ENCODE measurements around the gene PRKN.

Gene PRKN

DNA sequence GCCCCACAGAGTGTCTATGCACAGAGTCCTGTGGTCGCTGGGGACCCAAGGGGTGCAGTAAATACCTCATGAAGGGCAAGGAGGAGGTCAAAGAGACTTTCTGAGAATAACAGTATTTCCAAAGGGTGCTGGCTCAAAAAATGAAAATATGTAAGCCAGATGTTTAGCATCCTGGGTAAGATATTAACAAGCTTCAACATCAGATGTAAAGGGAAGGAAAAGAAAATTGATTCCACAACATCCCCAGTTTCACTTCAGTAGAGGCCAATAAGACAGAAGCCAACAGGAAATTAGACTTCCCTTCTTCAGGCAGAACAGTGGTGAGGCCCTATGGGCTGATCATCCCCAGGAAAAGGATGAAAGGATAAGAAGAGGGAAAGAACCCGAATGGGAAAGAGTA is 434.7 kb downstream of the PRKN start:
- no peaks in the 10 kb centered on the region for H3K9me3 ChIP-seq (ENCODE audit: control insufficient read depth in 1 of 2, low read length in 2 of 2)
- H3K4me3 ChIP-seq (ENCODE audit: low read depth in 1 of 2, low read length in 2 of 2), result no peak overlapping the region
- peaks cover 0 to 12% of the 10 kb centered on the region in 2 donors for H3K4me1 ChIP-seq (ENCODE audit: control insufficient read depth in 1 of 2, insufficient read depth in 2 of 2, low read length in 2 of 2)
- H3K27ac ChIP-seq (ENCODE audit: low read length), result no peak overlapping the region
- H3K27me3 ChIP-seq (ENCODE audit: low read depth, low read length), result no peaks in the 10 kb centered on the region
- H3K36me3 ChIP-seq (ENCODE audit: control insufficient read depth in 1 of 2, insufficient read depth in 2 of 2, low read length in 2 of 2), result no peaks in the 10 kb centered on the region

DNA sequence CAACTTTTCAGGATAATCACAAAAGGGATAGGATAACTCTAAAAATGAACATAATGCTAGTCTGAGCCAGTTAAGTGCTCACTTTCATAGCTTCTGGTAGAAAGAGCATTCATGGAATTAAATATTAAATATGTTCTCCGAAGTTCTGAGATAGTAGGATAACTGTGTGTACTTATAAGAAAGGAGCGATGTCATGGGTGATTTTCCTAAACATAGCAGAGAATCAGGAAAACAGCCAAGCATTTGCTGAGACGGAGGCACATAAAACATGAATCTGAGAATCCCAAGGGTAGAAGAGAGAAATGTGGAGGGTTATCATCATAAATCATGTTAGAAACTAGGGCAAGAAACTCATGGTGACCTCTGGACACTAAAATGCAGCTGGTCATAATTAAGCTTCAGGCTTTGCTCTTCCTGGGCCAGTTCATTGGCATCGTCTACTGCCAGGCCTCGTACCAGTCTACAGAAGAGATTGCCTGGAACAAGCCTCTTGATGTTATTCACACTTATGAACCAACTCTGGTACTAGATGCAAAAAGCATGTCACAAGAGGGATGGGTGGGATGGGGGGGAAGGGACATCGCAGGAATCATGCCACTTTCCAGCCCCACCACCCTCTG is 436.6 kb downstream of the PRKN start:
- Histone ChIP-seq H3K36me3 (ENCODE audit: control insufficient read depth in 1 of 2, insufficient read depth in 2 of 2, low read length in 2 of 2) (no peaks in the 10 kb centered on the region), H3K27ac (ENCODE audit: low read length) (no peak overlapping the region)

DNA sequence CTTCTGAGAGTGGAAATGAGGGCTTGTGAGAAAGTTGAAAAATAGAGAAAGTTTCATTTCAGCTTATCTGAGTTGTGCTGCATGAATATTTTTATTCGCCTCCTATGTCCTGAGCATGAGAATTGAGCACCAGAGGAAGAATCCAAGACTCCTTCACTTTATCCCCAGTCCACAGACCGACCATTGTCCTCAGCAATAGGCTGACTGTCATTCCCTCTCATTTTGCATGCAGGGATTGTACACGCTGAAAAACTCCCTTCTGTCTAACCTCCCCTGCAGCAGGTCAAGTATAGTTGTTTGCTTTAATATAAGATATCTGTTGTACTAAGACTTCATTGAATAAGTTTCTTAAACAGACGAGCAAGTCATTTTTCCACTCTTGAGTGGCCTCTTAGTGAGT is 437.6 kb downstream of the PRKN start:
- Histone ChIP-seq H3K4me1 (ENCODE audit: control insufficient read depth in 1 of 2, insufficient read depth in 2 of 2, low read length in 2 of 2) (peaks cover 0 to 12% of the 10 kb centered on the region in 2 donors), H3K36me3 (ENCODE audit: control insufficient read depth in 1 of 2, insufficient read depth in 2 of 2, low read length in 2 of 2) (no peaks in the 10 kb centered on the region), H3K4me3 (ENCODE audit: low read depth in 1 of 2, low read length in 2 of 2) (no peak overlapping the region), H3K27me3 (ENCODE audit: low read depth, low read length) (no peaks in the 10 kb centered on the region), H3K27ac (ENCODE audit: low read length) (no peak overlapping the region), H3K9me3 (ENCODE audit: control insufficient read depth in 1 of 2, low read length in 2 of 2) (no peaks in the 10 kb centered on the region)

More for the DNA sequence above, 436.6 kb downstream of the PRKN start:
- no peak overlapping the region for H3K4me3 ChIP-seq (ENCODE audit: low read depth in 1 of 2, low read length in 2 of 2)
- peaks cover 0 to 12% of the 10 kb centered on the region in 2 donors for H3K4me1 ChIP-seq (ENCODE audit: control insufficient read depth in 1 of 2, insufficient read depth in 2 of 2, low read length in 2 of 2)
- no peaks in the 10 kb centered on the region for H3K27me3 ChIP-seq (ENCODE audit: low read depth, low read length)
- H3K9me3 ChIP-seq (ENCODE audit: control insufficient read depth in 1 of 2, low read length in 2 of 2), result no peaks in the 10 kb centered on the region

DNA sequence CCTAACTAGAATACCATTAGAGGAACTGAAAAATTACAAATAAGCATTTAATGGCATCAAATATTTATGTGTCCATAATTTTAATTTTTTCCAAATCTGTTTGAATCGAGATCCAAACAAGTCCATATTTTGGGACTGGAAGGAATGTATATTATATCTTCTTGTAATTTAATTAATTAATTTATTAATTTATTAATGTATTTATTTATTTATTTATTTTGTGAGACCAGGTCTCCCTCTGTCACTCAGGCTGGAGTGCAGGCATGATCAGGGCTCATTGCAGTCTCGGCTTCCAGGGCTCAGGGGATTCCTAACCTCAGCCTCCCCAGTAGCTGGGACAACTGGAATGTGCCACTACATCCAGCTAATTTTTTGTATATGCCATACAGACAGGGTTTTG is 453.6 kb downstream of the PRKN start:
- no peaks in the 10 kb centered on the region for H3K9me3 ChIP-seq (ENCODE audit: control insufficient read depth in 1 of 2, low read length in 2 of 2)
- H3K4me3 ChIP-seq (ENCODE audit: low read depth in 1 of 2, low read length in 2 of 2), result no peak overlapping the region
- no peaks in the 10 kb centered on the region for H3K4me1 ChIP-seq (ENCODE audit: control insufficient read depth in 1 of 2, insufficient read depth in 2 of 2, low read length in 2 of 2)
- H3K27ac ChIP-seq (ENCODE audit: low read length), result no peak overlapping the region
- H3K36me3 ChIP-seq (ENCODE audit: control insufficient read depth in 1 of 2, insufficient read depth in 2 of 2, low read length in 2 of 2), result no peaks in the 10 kb centered on the region
- no peaks in the 10 kb centered on the region for H3K27me3 ChIP-seq (ENCODE audit: low read depth, low read length)

DNA sequence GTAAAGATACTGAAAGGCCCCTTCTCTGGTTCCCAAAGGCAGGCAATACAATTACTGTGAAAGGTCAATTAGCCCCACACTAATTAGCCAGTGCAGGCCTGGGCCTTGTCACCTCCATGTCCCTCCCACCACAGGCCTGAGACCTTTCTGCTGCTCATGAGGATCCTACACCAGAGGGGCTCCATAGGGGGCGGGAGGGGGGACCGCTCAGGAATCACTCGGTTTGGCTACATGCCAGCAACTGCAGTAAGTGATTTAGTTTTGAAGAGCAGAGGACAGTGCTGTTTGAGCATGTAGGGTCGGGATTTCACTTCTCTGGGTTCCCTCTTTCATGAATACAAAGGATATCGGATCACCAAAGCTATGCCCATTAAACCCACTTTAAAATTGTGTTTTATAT is 455.6 kb downstream of the PRKN start:
- Histone ChIP-seq H3K4me1 (ENCODE audit: control insufficient read depth in 1 of 2, insufficient read depth in 2 of 2, low read length in 2 of 2) (no peaks in the 10 kb centered on the region), H3K27me3 (ENCODE audit: low read depth, low read length) (no peaks in the 10 kb centered on the region), H3K4me3 (ENCODE audit: low read depth in 1 of 2, low read length in 2 of 2) (no peak overlapping the region), H3K9me3 (ENCODE audit: control insufficient read depth in 1 of 2, low read length in 2 of 2) (no peaks in the 10 kb centered on the region), H3K36me3 (ENCODE audit: control insufficient read depth in 1 of 2, insufficient read depth in 2 of 2, low read length in 2 of 2) (no peaks in the 10 kb centered on the region), H3K27ac (ENCODE audit: low read length) (no peak overlapping the region)

DNA sequence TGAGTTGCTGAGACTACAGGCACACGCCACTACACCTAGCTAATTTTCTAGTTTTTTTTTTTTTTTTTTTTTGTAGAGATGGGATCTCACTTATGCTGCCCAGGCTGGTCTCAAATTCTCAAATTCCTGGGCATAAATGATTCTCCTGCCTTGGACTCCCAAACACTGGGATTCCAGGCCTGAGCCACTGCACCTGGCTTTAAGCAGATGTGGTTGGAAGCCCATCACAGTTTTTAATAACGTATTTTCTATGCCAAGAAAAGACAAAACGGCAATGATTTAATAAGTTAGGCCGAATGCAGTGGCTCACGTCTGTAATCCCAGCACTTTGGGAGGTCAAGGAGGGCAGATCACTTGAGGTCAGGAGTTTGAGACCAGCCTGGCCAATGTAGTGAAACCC is 456.6 kb downstream of the PRKN start:
- H3K9me3 ChIP-seq (ENCODE audit: control insufficient read depth in 1 of 2, low read length in 2 of 2), result no peaks in the 10 kb centered on the region
- no peaks in the 10 kb centered on the region for H3K4me1 ChIP-seq (ENCODE audit: control insufficient read depth in 1 of 2, insufficient read depth in 2 of 2, low read length in 2 of 2)
- no peaks in the 10 kb centered on the region for H3K36me3 ChIP-seq (ENCODE audit: control insufficient read depth in 1 of 2, insufficient read depth in 2 of 2, low read length in 2 of 2)
- no peaks in the 10 kb centered on the region for H3K27me3 ChIP-seq (ENCODE audit: low read depth, low read length)
- no peak overlapping the region for H3K27ac ChIP-seq (ENCODE audit: low read length)
- H3K4me3 ChIP-seq (ENCODE audit: low read depth in 1 of 2, low read length in 2 of 2), result no peak overlapping the region

DNA sequence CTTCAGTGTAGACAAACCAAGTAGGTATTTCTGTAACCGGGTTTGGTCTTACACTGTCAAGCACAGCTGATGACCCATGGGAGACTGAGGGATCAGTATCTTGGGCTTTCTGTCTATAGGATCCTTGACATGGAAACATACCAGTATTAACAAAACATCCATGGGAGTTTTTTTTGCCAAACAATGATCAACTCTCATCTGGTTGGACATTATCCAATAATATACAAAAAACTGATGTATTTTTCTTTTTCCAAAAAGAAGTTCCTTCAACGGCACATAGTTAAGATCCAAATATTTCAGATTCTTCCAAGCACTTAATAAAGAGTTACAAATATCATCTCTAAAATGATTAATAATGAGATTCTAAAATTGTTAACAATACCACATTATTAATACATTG is 459.9 kb downstream of the PRKN start:
- no peaks in the 10 kb centered on the region for H3K36me3 ChIP-seq (ENCODE audit: control insufficient read depth in 1 of 2, insufficient read depth in 2 of 2, low read length in 2 of 2)
- H3K9me3 ChIP-seq (ENCODE audit: control insufficient read depth in 1 of 2, low read length in 2 of 2), result no peaks in the 10 kb centered on the region
- H3K27me3 ChIP-seq (ENCODE audit: low read depth, low read length), result no peaks in the 10 kb centered on the region
- H3K4me3 ChIP-seq (ENCODE audit: low read depth in 1 of 2, low read length in 2 of 2), result no peak overlapping the region
- no peak overlapping the region for H3K27ac ChIP-seq (ENCODE audit: low read length)
- no peaks in the 10 kb centered on the region for H3K4me1 ChIP-seq (ENCODE audit: control insufficient read depth in 1 of 2, insufficient read depth in 2 of 2, low read length in 2 of 2)

DNA sequence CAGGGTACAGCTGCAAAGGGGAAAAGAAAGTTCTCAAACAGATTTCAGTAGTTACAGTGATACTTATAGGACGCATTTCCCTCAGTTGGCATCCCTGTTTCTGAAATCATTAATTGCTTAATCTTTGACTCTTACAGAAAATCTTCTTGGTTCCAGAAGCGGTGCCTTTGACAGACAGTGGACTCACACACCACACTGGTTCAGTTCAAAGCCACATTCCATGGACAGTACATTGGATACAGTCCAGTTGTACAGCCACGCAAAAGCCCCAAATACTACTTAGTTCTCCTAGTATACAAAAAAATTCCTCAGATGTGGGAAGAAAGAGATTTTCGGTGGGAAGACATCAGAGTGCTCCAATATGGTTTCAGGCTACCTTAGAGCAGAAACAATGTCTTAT is 460.4 kb downstream of the PRKN start:
- no peak overlapping the region for H3K4me3 ChIP-seq (ENCODE audit: low read depth in 1 of 2, low read length in 2 of 2)
- H3K27ac ChIP-seq (ENCODE audit: low read length), result no peak overlapping the region
- no peaks in the 10 kb centered on the region for H3K4me1 ChIP-seq (ENCODE audit: control insufficient read depth in 1 of 2, insufficient read depth in 2 of 2, low read length in 2 of 2)
- H3K36me3 ChIP-seq (ENCODE audit: control insufficient read depth in 1 of 2, insufficient read depth in 2 of 2, low read length in 2 of 2), result no peaks in the 10 kb centered on the region
- no peaks in the 10 kb centered on the region for H3K27me3 ChIP-seq (ENCODE audit: low read depth, low read length)
- no peaks in the 10 kb centered on the region for H3K9me3 ChIP-seq (ENCODE audit: control insufficient read depth in 1 of 2, low read length in 2 of 2)

DNA sequence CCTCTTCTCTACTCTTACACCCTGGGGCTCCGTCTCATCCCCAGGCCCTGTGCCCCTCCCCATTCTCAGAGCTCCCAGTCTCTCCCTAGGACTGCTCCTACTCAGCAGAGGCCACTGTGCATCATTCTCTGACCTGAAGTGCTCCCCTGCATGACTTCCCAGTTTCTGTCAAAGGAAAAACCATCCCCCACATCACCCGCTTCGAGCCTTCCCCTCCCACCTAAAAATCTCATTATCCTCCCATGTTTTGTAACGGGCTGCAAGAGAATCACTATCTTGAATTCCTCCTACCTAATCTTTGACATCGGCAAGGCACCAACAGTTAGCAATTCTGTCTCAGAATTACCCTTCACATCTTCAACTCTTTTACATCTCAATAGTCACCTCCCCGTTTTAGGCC is 463.0 kb downstream of the PRKN start:
- Histone ChIP-seq H3K9me3 (ENCODE audit: control insufficient read depth in 1 of 2, low read length in 2 of 2) (no peaks in the 10 kb centered on the region), H3K27me3 (ENCODE audit: low read depth, low read length) (no peaks in the 10 kb centered on the region), H3K27ac (ENCODE audit: low read length) (no peak overlapping the region), H3K36me3 (ENCODE audit: control insufficient read depth in 1 of 2, insufficient read depth in 2 of 2, low read length in 2 of 2) (no peaks in the 10 kb centered on the region), H3K4me1 (ENCODE audit: control insufficient read depth in 1 of 2, insufficient read depth in 2 of 2, low read length in 2 of 2) (no peaks in the 10 kb centered on the region), H3K4me3 (ENCODE audit: low read depth in 1 of 2, low read length in 2 of 2) (no peak overlapping the region)

DNA sequence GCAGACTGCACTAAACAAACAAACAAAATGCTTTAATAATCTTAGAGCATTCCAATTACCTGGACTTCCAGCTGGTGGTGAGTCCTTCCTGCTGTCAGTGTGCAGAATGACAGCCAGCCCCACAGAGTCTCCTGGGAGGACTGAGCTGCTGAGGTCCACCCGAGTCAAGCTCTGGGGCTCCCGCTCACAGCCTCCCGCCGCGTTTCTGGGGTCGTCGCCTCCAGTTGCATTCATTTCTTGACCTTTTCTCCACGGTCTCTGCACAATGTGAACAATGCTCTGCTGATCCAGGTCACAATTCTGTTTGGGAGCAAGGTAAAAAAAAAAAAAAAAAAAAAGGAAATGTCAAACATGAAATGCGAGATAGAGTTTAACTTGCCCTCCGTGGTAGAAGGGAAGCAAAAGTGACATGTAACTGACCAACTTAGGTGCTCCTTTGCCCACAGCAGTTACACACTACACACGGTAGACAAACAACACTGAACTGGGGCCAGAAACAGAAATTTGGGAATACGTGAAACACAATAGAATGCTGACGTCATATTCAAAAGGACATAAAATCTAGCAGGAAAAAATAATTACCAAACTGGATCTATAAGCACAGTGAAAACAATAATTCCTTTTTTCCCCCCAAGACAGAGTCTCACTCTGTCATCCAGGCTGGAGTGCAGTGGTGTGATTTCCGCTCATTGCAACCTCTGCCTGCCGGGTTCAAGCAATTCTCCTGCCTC is 464.9 kb downstream of the PRKN start:
- Histone ChIP-seq H3K36me3 (ENCODE audit: control insufficient read depth in 1 of 2, insufficient read depth in 2 of 2, low read length in 2 of 2) (no peaks in the 10 kb centered on the region), H3K4me3 (ENCODE audit: low read depth in 1 of 2, low read length in 2 of 2) (no peak overlapping the region), H3K27me3 (ENCODE audit: low read depth, low read length) (no peaks in the 10 kb centered on the region), H3K4me1 (ENCODE audit: control insufficient read depth in 1 of 2, insufficient read depth in 2 of 2, low read length in 2 of 2) (no peaks in the 10 kb centered on the region), H3K9me3 (ENCODE audit: control insufficient read depth in 1 of 2, low read length in 2 of 2) (no peaks in the 10 kb centered on the region), H3K27ac (ENCODE audit: low read length) (no peak overlapping the region)

DNA sequence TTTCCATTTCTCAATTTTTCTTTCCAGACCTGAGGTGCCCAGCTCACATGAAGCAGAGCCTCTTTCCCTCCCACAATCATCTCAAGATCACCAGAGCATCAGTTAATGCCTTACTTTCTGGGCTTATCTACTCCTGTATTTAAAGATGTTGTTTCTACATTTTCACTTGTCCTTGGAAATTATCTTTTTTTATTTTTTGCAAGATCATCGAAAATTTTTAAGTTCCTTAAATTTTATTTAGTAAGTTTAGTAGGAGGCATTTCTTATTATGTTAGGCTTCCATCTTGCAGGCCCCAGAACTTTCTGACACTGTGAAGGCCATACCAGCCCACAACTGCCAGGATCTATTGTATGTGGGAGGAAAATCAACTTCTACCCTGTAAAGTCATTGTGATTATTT is 466.0 kb downstream of the PRKN start:
- H3K36me3 ChIP-seq (ENCODE audit: control insufficient read depth in 1 of 2, insufficient read depth in 2 of 2, low read length in 2 of 2), result no peaks in the 10 kb centered on the region
- no peak overlapping the region for H3K4me3 ChIP-seq (ENCODE audit: low read depth in 1 of 2, low read length in 2 of 2)
- H3K27me3 ChIP-seq (ENCODE audit: low read depth, low read length), result no peaks in the 10 kb centered on the region
- H3K4me1 ChIP-seq (ENCODE audit: control insufficient read depth in 1 of 2, insufficient read depth in 2 of 2, low read length in 2 of 2), result no peaks in the 10 kb centered on the region
- H3K27ac ChIP-seq (ENCODE audit: low read length), result no peak overlapping the region
- H3K9me3 ChIP-seq (ENCODE audit: control insufficient read depth in 1 of 2, low read length in 2 of 2), result no peaks in the 10 kb centered on the region

DNA sequence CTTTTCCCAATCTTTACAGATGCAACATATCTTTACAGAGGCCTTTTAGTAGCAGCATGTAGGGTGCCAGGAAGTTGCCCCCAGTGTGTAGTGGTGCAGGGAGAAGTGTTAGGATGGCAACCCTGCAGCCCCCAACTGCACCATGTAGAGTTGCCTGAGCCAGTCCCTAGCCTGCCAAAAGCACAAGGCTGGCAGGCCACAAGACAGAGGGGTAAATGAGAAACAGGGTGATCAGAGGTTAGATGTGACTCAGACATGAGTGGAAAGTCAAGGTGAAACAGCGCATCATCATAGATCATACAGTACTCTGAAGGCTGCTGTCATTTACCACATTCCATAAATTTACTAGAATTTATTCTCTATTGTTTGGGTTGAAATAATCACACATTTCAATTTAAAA is 467.5 kb downstream of the PRKN start:
- Histone ChIP-seq H3K4me1 (ENCODE audit: control insufficient read depth in 1 of 2, insufficient read depth in 2 of 2, low read length in 2 of 2) (no peaks in the 10 kb centered on the region), H3K9me3 (ENCODE audit: control insufficient read depth in 1 of 2, low read length in 2 of 2) (no peaks in the 10 kb centered on the region), H3K36me3 (ENCODE audit: control insufficient read depth in 1 of 2, insufficient read depth in 2 of 2, low read length in 2 of 2) (no peaks in the 10 kb centered on the region), H3K27me3 (ENCODE audit: low read depth, low read length) (no peaks in the 10 kb centered on the region), H3K27ac (ENCODE audit: low read length) (no peak overlapping the region), H3K4me3 (ENCODE audit: low read depth in 1 of 2, low read length in 2 of 2) (no peak overlapping the region)
